PC-3 (cell line): Measurements from ENCODE around the gene BAZ1A. TPM values are rescaled to one million over a fixed set of nuclear protein-coding genes. Genes with fewer than 3 reads are reported as not detected.

Experiments used
- ATAC-seq: fragments of 200-7000 bp; cut with Tn5 transposase; 2 replicates; pipeline ENCODE4 v1.9.1; 2020; ENCODE audit warnings: mild to moderate bottlenecking, moderate library complexity
- BruUV-seq: library from RNA; stranded (reverse); fragments of 400-500 nt; replicated peaks from 2 replicates; lab custom pipeline; 2021; lab: Mats Ljungman, UMichigan
- CTCF ChIA-PET: fragments of 300-600 bp; sonication (Branson Sonifier 250); formaldehyde crosslinking; loops from one replicate; lab custom pipeline; 2022; ENCODE audit warnings: antibody characterized with exemption; lab: Charles Lee
- POLR2A ChIA-PET: fragments of 300-600 bp; sonication (Branson Sonifier 250); formaldehyde crosslinking; loops from one replicate; lab custom pipeline; 2022; ENCODE audit warnings: antibody characterized with exemption; ENCODE audit not compliant: unreplicated experiment; lab: Charles Lee
- DNase-seq: peaks from one replicate; pipeline ENCODE4 v3.0.0-alpha.2; 2015
- H2AFZ ChIP-seq: fragments of 300-600 bp; sonication (generic); 2 replicates; pipeline ENCODE4 v1.6.0; 2016; ENCODE audit warnings: antibody characterized with exemption, low read length
- H3F3A ChIP-seq: fragments of 300-600 bp; sonication (generic); one replicate; pipeline ENCODE4 v1.6.0; 2017; ENCODE audit warnings: antibody characterized with exemption, low read length, control low read depth, mild to moderate bottlenecking; ENCODE audit not compliant: unreplicated experiment
- H3K27ac ChIP-seq: fragments of 300-600 bp; sonication (generic); 2 replicates; pipeline ENCODE4 v1.5.1; 2016; ENCODE audit warnings: mild to moderate bottlenecking, low read length
- H3K27me3 ChIP-seq: fragments of 300-600 bp; sonication (generic); 2 replicates; pipeline ENCODE4 v1.6.1; 2016; ENCODE audit warnings: low read length, mixed read lengths
- H3K36me3 ChIP-seq: fragments of 300-600 bp; sonication (generic); 2 replicates; pipeline ENCODE4 v1.6.1; 2016; ENCODE audit warnings: low read depth, mixed run types, low read length, mixed read lengths
- H3K4me1 ChIP-seq: fragments of 300-600 bp; sonication (generic); 2 replicates; pipeline ENCODE4 v1.5.1; 2016; ENCODE audit warnings: low read length; ENCODE audit not compliant: insufficient read depth
- H3K4me2 ChIP-seq: fragments of 300-600 bp; sonication (generic); 2 replicates; pipeline ENCODE4 v1.6.0; 2016; ENCODE audit warnings: low read length
- H3K4me3 ChIP-seq: fragments of 300-600 bp; sonication (generic); 2 replicates; pipeline ENCODE4 v1.5.1; 2016; ENCODE audit warnings: mild to moderate bottlenecking, low read length, mixed read lengths
- H3K79me2 ChIP-seq: fragments of 300-600 bp; sonication (generic); 2 replicates; pipeline ENCODE4 v1.6.1; 2017; ENCODE audit warnings: low read length, mixed read lengths
- H3K9ac ChIP-seq: fragments of 300-600 bp; sonication (generic); 2 replicates; pipeline ENCODE4 v1.6.0; 2016; ENCODE audit warnings: mild to moderate bottlenecking, low read length
- H3K9me2 ChIP-seq: fragments of 300-600 bp; sonication (generic); replicated peaks from 2 replicates; pipeline ENCODE4 v1.6.1; 2016; ENCODE audit warnings: mixed run types, low read length, mixed read lengths
- H3K9me3 ChIP-seq: fragments of 300-600 bp; sonication (generic); 2 replicates; pipeline ENCODE4 v1.6.1; 2016; ENCODE audit warnings: low read length, mixed read lengths
- H4K20me1 ChIP-seq: fragments of 300-600 bp; sonication (generic); 2 replicates; pipeline ENCODE4 v1.6.1; 2016; ENCODE audit warnings: low read length, mixed read lengths
- CTCF ChIP-seq: fragments of 300-600 bp; sonication (generic); conservative IDR thresholded peaks from 2 replicates; pipeline ENCODE4 v1.5.1; 2017; ENCODE audit warnings: antibody characterized with exemption, low read depth, mild to moderate bottlenecking, low read length
- EZH2 ChIP-seq: fragments of 300-600 bp; sonication (generic); IDR thresholded peaks from one replicate; pipeline ENCODE4 v1.6.1; 2017; ENCODE audit warnings: antibody characterized with exemption, mild to moderate bottlenecking, low read length; ENCODE audit not compliant: unreplicated experiment
- EZH2phosphoT487 ChIP-seq: fragments of 300-600 bp; sonication (generic); IDR thresholded peaks from 2 replicates; pipeline ENCODE4 v1.6.1; 2018; ENCODE audit warnings: mild to moderate bottlenecking, antibody characterized with exemption, low read length, borderline replicate concordance
- intact Hi-C: fragments of 100-400 bp; cut with micrococcal nuclease; formaldehyde crosslinking; loops from 2 replicates; pipeline ENCODE4 v1.9.0; 2023
- total RNA-seq: library from RNA; depleted of rRNA; stranded (reverse); fragments of >200 nt; gene quantifications from 2 replicates; pipeline ENCODE4 v1.2.3, GENCODE V29; 2014

BAZ1A gene
- total RNA-seq, 1 experiment from 2014 or later = 24.7 TPM

DNA sequence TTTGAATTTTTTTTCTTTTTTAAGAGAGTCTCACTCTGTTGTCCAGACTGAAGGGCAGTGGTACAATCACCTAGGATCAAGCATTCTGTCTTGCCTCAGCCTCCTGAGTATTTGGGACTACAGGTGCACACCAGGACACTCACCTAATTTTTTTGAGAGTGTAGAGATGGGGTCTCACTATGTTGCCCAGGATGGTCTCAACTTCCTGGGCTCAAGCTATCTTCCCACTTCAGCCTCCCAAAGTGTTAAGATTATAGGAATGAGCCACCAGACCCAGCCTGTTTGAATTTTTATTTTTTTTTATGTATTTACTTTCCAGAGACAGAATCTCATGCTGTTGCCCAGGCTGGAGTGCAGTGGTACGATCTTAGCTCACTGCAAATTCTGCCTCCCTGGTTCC lies 11.3 kb downstream of the BAZ1A start:
- TF ChIP-seq CTCF (no peak), EZH2phosphoT487 (no peak), EZH2 (no peak)
- ChIA-PET CTCF (no interaction called here), POLR2A (no interaction called here)
- H3K27me3 ChIP-seq = no peaks in the 10 kb centered on the region
- H3K9me2 ChIP-seq = no peaks in the 10 kb centered on the region
- H3K4me3 ChIP-seq = no peak overlapping the region
- no peak overlapping the region for H2AFZ ChIP-seq
- H3K4me1 ChIP-seq = no peaks in the 10 kb centered on the region
- intact Hi-C loops = no loop called here
- DNase-seq (no peak), ATAC-seq (no peak)
- no peaks in the 10 kb centered on the region for H3F3A ChIP-seq
- no peak overlapping the region for H3K27ac ChIP-seq
- BruUV-seq = no TSS peak
- H3K4me2 ChIP-seq = no peak overlapping the region
- no peak overlapping the region for H3K9ac ChIP-seq
- peaks cover 24% of the 10 kb centered on the region for H3K36me3 ChIP-seq
- H3K9me3 ChIP-seq = no peaks in the 10 kb centered on the region
- peaks cover 55% of the 10 kb centered on the region for H3K79me2 ChIP-seq
- H4K20me1 ChIP-seq = no peaks in the 10 kb centered on the region

DNA sequence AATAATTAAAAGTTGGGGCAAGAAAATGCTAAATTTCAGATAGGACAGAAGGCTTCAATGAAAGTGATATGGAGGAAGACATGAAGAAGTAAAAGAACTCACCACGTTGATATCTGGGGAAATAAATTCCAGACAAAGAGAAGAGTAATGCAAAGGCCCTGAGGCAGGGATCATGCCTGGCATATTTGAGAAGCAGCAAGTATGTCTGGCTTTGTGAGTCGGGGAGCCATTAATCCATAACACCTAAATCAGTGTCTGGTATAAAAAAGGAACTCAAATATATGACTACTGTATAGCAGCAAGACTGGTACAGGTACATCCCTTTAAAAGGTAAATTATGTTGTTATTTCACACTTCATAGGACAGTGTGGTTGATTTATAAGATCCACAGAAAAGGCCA lies 16.4 kb downstream of the BAZ1A start:
- Histone ChIP-seq H3K9ac (no peak overlapping the region), H3K27ac (no peak overlapping the region), H3K4me3 (no peak overlapping the region), H3F3A (no peaks in the 10 kb centered on the region), H3K4me1 (no peaks in the 10 kb centered on the region), H3K79me2 (peaks cover 9% of the 10 kb centered on the region), H2AFZ (no peak overlapping the region), H3K27me3 (no peaks in the 10 kb centered on the region), H4K20me1 (no peaks in the 10 kb centered on the region), H3K4me2 (no peak overlapping the region), H3K9me2 (no peaks in the 10 kb centered on the region), H3K36me3 (peaks cover 24% of the 10 kb centered on the region), H3K9me3 (no peaks in the 10 kb centered on the region)
- ATAC-seq = no peak
- no peak for TF ChIP-seq EZH2
- TF ChIP-seq EZH2phosphoT487 = no peak
- TF ChIP-seq CTCF = no peak
- no peak for DNase-seq
- ChIA-PET CTCF (no interaction called here), POLR2A (no interaction called here)
- no TSS peak for BruUV-seq
- intact Hi-C loops = no loop called here

- CTCF ChIA-PET = no interaction called here
Observed at GRCh38 chr14:34857689-34858449, 17.3 kb downstream of the BAZ1A start.

More at GRCh38 chr14:34857689-34858449, 17.3 kb downstream of the BAZ1A start:
- Histone ChIP-seq H3K9ac (no peak overlapping the region), H3K4me3 (no peak overlapping the region), H3K79me2 (0 out of 2 replicates have a peak, but pooled peaks cover 4% of the 10 kb centered on the region), H3K27ac (no peak overlapping the region), H3K9me2 (no peaks in the 10 kb centered on the region), H3K4me1 (no peaks in the 10 kb centered on the region), H2AFZ (no peak overlapping the region), H3K9me3 (no peaks in the 10 kb centered on the region), H3K4me2 (no peak overlapping the region), H3K27me3 (no peaks in the 10 kb centered on the region), H3F3A (no peaks in the 10 kb centered on the region), H4K20me1 (no peaks in the 10 kb centered on the region), H3K36me3 (peaks cover 30% of the 10 kb centered on the region)
- no TSS peak for BruUV-seq
- POLR2A ChIA-PET = interaction anchor here (0.6 kb wide), 1 partner anchor 37 kb away, joined by 3 read pairs; no protein-coding TSS in a partner anchor
- intact Hi-C loops = no loop called here
- TF ChIP-seq CTCF (no peak), EZH2phosphoT487 (no peak), EZH2 (no peak)
- DNase-seq = no peak
- ATAC-seq = peak; percentile 53
